HUES48 (cell line): Measurements from ENCODE around the gene MEGF11.

Experiments used
- H3K27ac ChIP-seq: one replicate; pipeline ENCODE4 v1.7.0; 2013; ENCODE audit warnings: low read depth, low read length, inconsistent platforms
- H3K27me3 ChIP-seq: 2 replicates; pipeline ENCODE4 v1.6.1; 2013; ENCODE audit warnings: mild to moderate bottlenecking, low read length; ENCODE audit not compliant: control insufficient read depth, insufficient read depth
- H3K36me3 ChIP-seq: 2 replicates; pipeline ENCODE4 v1.6.1; 2013; ENCODE audit warnings: low read length; ENCODE audit not compliant: control insufficient read depth, insufficient read depth
- H3K4me1 ChIP-seq: 2 replicates; pipeline ENCODE4 v1.6.1; 2013; ENCODE audit warnings: mild to moderate bottlenecking, low read length; ENCODE audit not compliant: control insufficient read depth, insufficient read depth
- H3K4me3 ChIP-seq: 2 replicates; pipeline ENCODE4 v1.5.1; 2013; ENCODE audit warnings: mild to moderate bottlenecking, low read depth, low read length
- H3K9ac ChIP-seq: 2 replicates; pipeline ENCODE4 v1.6.1; 2013; ENCODE audit warnings: mild to moderate bottlenecking, low read depth, low read length, moderate library complexity
- H3K9me3 ChIP-seq: 2 replicates; pipeline ENCODE4 v1.6.1; 2013; ENCODE audit warnings: low read length; ENCODE audit not compliant: control insufficient read depth, insufficient read depth

The MEGF11 gene

GRCh38 chr15:65908876-65909275 lies 344.7 kb downstream of the MEGF11 start:
- H3K9ac ChIP-seq: no peak overlapping the region
- H3K4me1 ChIP-seq: no peaks in the 10 kb centered on the region
- no peaks in the 10 kb centered on the region for H3K27me3 ChIP-seq
- H3K4me3 ChIP-seq: no peak overlapping the region
- H3K27ac ChIP-seq: no peak overlapping the region
- no peaks in the 10 kb centered on the region for H3K9me3 ChIP-seq
- peaks cover 43% of the 10 kb centered on the region for H3K36me3 ChIP-seq

- Histone ChIP-seq H3K9ac (no peak overlapping the region), H3K4me3 (no peak overlapping the region), H3K27ac (no peak overlapping the region), H3K27me3 (no peaks in the 10 kb centered on the region), H3K9me3 (no peaks in the 10 kb centered on the region), H3K4me1 (0 out of 2 replicates have a peak, but pooled peaks cover under 1% of the 10 kb centered on the region), H3K36me3 (peaks cover 48% of the 10 kb centered on the region)
Observed at GRCh38 chr15:65907661-65908060, 345.9 kb downstream of the MEGF11 start.

- H3K4me3 ChIP-seq: no peak overlapping the region
- H3K9me3 ChIP-seq: no peaks in the 10 kb centered on the region
- H3K27me3 ChIP-seq: no peaks in the 10 kb centered on the region
- H3K27ac ChIP-seq: no peak overlapping the region
- peaks cover 7% of the 10 kb centered on the region for H3K4me1 ChIP-seq
- H3K9ac ChIP-seq: no peak overlapping the region
- peaks cover 47% of the 10 kb centered on the region for H3K36me3 ChIP-seq
Observed at GRCh38 chr15:65906396-65906795, 347.2 kb downstream of the MEGF11 start.

DNA sequence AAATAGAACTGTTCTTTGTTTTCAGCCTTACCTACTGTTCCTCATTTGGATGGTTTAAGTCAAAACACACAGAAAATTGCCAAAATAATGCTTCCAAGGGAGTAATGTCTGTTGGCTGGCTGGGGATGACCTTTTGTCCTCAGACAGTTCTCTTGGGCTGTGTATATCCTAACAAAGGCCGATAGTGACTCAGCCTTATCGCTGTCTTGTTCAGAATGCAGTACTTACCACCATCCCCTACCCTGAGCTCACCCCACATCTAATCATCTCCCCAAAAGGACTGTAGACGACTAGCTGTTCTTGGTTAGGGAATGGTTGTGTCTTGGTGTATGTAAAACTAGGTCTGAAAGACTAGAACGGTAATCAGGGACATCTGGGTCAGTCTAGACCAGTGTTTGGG lies 349.2 kb downstream of the MEGF11 start:
- H3K9me3 ChIP-seq: no peaks in the 10 kb centered on the region
- peaks cover 56% of the 10 kb centered on the region for H3K36me3 ChIP-seq
- no peak overlapping the region for H3K4me3 ChIP-seq
- H3K4me1 ChIP-seq: peaks cover 7% of the 10 kb centered on the region
- H3K9ac ChIP-seq: no peak overlapping the region
- no peaks in the 10 kb centered on the region for H3K27me3 ChIP-seq
- no peak overlapping the region for H3K27ac ChIP-seq

DNA sequence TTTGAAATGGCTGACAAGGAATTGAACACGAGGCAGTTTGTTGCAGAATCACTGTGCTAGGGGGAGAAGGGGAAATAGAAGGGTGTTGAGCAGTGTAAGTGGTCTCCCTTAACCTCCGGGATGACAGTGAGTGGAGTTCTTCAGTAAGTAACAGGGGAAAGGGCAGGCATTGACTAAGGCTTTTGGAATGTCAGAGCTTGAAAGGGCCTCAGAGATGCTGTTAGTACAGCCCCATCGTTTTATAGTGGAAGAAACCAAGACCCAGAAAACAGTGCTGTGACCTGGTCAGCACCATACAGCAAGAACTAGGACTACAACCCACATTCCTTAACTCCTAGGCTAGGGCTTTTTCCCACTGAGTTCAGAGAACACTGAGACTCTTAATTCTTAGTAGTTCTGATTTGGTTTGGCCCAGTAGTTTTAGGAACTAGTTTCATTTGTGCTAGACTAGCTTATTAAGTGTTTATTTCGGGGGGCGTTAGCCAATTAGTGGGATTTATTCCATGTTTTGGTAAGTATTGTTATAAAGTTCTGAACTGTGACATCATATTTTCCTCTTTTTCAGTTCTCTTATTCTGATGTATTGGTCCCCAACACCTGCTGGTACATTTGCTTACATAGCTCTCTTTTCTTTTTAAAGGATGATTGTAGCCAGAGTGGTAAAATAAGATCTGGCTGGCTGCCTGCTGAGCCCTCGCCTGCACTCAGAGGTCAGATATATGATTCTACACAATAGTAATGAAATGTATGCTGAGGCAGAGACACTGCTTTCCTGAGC lies 350.1 kb downstream of the MEGF11 start:
- no peak overlapping the region for H3K27ac ChIP-seq
- no peak overlapping the region for H3K9ac ChIP-seq
- no peaks in the 10 kb centered on the region for H3K27me3 ChIP-seq
- no peaks in the 10 kb centered on the region for H3K9me3 ChIP-seq
- no peak overlapping the region for H3K4me3 ChIP-seq
- H3K4me1 ChIP-seq: peaks cover 7% of the 10 kb centered on the region
- H3K36me3 ChIP-seq: peaks cover 64% of the 10 kb centered on the region

DNA sequence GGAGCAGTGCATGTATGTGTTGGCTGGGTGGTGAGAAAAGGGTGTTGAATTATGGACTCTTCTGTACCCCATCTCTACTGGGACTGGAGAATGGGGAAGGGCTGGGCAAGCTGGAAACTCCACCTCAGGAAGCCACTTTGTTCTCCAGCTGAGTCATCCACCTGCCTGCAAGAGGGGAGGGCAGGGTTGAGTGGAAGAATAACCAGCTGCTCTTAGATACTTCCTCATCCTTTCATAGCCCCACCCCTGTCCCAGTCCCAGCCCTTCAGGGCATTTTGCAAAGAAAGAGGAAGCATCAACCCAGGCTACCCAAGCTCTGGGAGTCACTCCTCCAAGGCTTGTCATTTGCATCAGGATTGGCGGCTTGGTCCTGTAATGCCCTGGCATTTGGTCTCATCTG lies 351.2 kb downstream of the MEGF11 start:
- no peak overlapping the region for H3K9ac ChIP-seq
- H3K36me3 ChIP-seq: peaks cover 63% of the 10 kb centered on the region
- H3K4me3 ChIP-seq: no peak overlapping the region
- H3K9me3 ChIP-seq: no peaks in the 10 kb centered on the region
- H3K27ac ChIP-seq: no peak overlapping the region
- H3K4me1 ChIP-seq: peaks cover 7% of the 10 kb centered on the region
- no peaks in the 10 kb centered on the region for H3K27me3 ChIP-seq

DNA sequence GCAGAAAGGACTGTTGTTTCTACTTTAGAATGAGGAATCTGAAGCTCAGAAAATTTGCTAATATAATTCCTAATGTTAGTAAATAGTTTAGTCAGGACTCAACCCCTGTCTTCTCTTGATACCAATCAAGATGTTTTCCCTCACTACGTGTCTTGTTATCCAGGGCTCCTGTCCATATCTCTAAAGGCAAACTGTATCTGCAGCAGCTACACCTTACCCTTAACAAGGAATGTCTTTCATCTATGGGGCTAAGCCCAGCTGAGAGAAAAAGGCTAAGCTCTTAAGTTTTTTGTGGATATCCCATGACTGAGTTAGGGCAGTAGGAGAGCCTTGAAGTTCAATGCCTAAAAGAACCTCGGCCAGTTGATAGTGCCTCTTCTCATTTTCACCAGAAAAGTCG lies 351.7 kb downstream of the MEGF11 start:
- Histone ChIP-seq H3K4me1 (peaks cover 7% of the 10 kb centered on the region), H3K27ac (no peak overlapping the region), H3K9me3 (no peaks in the 10 kb centered on the region), H3K36me3 (peaks cover 66% of the 10 kb centered on the region), H3K4me3 (no peak overlapping the region), H3K9ac (no peak overlapping the region), H3K27me3 (no peaks in the 10 kb centered on the region)

- H3K4me1 ChIP-seq: peaks cover 7% of the 10 kb centered on the region
- peaks cover 69% of the 10 kb centered on the region for H3K36me3 ChIP-seq
- no peak overlapping the region for H3K9ac ChIP-seq
- H3K27ac ChIP-seq: no peak overlapping the region
- no peaks in the 10 kb centered on the region for H3K27me3 ChIP-seq
- H3K4me3 ChIP-seq: no peak overlapping the region
- no peaks in the 10 kb centered on the region for H3K9me3 ChIP-seq
Observed at GRCh38 chr15:65901336-65901735, 352.2 kb downstream of the MEGF11 start.

GRCh38 chr15:65900488-65900887 lies 353.1 kb downstream of the MEGF11 start:
- no peaks in the 10 kb centered on the region for H3K9me3 ChIP-seq
- H3K36me3 ChIP-seq: peaks cover 69% of the 10 kb centered on the region

DNA sequence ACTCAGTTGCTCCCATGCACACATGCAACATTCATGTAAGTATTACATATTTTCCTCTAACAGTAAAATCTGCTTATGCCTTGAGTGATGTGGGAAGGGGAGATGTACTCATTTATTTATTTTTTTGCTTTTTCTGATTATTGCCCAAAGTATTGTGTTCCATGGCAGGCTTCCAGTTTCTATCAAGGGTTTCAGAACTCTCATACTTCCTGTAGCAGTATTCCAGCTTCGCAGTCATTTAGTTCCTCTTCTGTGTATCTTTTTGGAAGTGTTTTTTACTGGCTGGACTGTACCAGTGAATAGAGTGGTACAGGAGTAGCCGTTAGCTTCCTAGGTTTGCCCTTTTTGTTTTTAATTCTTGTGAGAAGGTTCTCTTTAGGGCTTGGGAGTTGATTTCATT lies 357.3 kb downstream of the MEGF11 start:
- Histone ChIP-seq H3K27me3 (no peaks in the 10 kb centered on the region), H3K4me3 (no peak overlapping the region), H3K36me3 (peaks cover 69% of the 10 kb centered on the region), H3K27ac (no peak overlapping the region), H3K9me3 (no peaks in the 10 kb centered on the region), H3K4me1 (peaks cover under 1% of the 10 kb centered on the region; the same call in 1 of the 2 replicates), H3K9ac (no peak overlapping the region)

More at GRCh38 chr15:65900488-65900887, 353.1 kb downstream of the MEGF11 start:
- Histone ChIP-seq H3K9ac (no peak overlapping the region), H3K27me3 (no peaks in the 10 kb centered on the region), H3K4me1 (peaks cover 7% of the 10 kb centered on the region), H3K4me3 (no peak overlapping the region), H3K27ac (no peak overlapping the region)

DNA sequence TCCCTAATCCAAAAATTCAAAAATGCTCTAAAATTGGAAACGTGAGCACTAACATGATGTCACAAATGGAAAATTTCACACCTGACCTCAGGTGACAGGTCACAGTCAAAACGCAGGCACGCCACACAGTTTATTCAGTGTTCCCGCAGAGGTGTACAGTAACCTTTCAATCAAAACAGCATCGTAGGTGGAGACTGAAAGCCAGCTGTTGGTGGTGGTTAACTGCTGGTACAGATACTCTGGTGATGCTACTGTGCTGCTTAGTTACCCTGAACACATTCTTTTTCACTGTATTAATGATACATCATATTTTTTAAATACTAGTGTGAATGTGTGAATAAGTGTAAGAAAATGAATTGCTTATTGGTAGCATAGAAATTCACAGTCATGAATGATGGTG lies 360.5 kb downstream of the MEGF11 start:
- H3K4me1 ChIP-seq: peaks cover 7% of the 10 kb centered on the region; the same call in 1 of the 2 replicates
- no peaks in the 10 kb centered on the region for H3K9me3 ChIP-seq
- H3K4me3 ChIP-seq: no peak overlapping the region
- peaks cover 62% of the 10 kb centered on the region for H3K36me3 ChIP-seq
- no peaks in the 10 kb centered on the region for H3K27me3 ChIP-seq
- H3K9ac ChIP-seq: no peak overlapping the region
- H3K27ac ChIP-seq: no peak overlapping the region
